ENCODE measurements around the gene SH3BP4.

Gene SH3BP4

GRCh38 chr2:234983011-234983726 lies 31.4 kb downstream of the SH3BP4 start:
- no peak for DNase-seq (ENCODE audit: low read depth)

DNA sequence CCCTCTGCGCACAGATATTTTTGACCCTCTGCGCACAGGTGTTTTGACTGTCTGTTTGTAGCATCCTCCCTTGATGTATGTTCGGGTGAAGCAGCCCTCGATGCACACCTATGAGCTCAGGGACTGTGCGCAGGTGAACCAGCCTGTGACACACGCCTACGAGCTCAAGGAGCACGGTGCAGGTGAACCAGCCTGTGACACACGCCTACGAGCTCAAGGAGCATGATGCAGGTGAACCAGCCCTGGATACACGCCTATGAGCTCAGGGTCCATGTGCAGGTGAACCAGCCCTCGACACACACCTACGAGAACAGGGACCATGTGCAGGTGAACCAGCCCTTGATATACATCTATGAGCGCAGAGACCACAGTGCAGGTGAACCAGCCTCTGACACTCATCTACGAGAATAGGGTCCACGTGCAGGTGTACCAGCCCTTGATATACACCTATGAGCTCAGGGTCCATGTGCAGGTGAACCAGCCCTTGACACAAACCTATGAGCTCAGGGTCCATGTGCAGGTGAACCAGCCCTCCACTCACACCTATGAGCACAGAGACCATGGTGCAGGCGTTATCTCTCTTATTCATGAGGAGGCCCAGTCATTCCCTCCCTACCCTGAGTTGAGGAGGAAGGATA lies 33.9 kb downstream of the SH3BP4 start:
- DNase-seq (ENCODE audit: low read depth), result no peak

DNA sequence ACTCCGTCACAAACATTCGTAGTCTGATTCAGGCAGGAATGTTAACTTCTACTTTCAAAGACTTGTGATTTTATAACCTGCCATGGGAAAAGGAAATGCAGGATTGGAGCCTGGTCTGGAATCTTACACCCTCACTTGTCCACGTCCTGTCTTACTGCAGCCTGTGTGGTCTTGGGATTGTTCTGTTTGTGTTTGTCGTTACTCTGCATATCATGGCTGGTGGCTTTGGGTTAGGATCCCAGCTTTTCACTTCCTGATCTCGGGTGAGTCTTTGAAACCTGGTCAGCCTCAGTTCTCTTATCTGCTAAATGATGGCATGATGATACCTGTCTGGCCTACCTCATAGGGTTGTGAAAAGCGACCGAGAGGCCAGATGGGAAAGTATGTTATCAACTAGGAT lies 34.6 kb downstream of the SH3BP4 start:
- no peak for DNase-seq (ENCODE audit: low read depth)

GRCh38 chr2:234986876-234987720 lies 35.3 kb downstream of the SH3BP4 start:
- no peak for DNase-seq (ENCODE audit: low read depth)

DNA sequence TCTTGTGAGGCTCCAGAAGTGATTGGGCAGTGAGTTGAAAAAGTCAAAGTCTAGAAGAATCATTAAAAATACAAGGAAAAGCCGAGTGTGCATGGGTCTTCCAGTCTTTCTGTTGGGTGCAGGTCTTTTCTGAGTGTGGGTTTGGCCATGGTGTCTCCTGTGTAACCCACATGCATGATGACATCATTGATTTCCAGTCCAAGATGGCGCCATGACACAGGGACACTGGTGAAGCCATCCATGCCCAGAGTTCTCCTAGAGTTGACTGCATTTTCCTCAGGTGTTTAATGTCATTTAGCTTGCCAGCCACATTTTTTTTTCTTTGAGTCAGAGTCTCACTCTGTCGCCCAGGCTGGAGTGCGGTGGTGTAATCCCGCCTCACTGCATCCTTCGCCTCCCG lies 35.9 kb downstream of the SH3BP4 start:
- no peak for DNase-seq (ENCODE audit: low read depth)

GRCh38 chr2:234988491-234988890 lies 36.7 kb downstream of the SH3BP4 start:
- DNase-seq (ENCODE audit: low read depth), result no peak

DNA sequence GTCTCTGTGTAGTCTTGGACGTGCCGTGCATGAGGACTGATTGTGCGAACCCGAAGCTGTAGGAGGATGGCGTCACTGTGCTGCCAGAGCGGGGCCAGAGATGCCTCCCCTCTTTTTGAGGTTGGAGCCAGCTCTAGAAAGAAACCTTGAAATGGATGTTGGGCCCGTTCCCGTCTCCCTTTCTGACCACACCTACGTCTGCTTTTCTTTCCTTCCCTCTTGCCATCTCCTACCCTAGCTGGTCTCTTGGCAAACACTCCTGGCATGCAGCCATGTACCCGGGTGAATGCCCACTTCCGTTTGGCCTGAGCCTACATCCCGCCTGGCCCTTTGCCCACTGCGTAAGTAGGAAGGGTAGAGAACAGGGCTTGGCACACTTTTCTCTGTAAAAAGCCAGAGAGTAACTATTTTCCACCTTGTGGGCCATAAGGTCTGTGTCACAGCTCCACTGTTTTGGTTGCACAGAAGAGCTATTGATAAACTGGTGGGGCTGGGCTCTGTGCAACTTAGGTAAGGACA lies 37.4 kb downstream of the SH3BP4 start:
- DNase-seq (ENCODE audit: low read depth), result no peak

DNA sequence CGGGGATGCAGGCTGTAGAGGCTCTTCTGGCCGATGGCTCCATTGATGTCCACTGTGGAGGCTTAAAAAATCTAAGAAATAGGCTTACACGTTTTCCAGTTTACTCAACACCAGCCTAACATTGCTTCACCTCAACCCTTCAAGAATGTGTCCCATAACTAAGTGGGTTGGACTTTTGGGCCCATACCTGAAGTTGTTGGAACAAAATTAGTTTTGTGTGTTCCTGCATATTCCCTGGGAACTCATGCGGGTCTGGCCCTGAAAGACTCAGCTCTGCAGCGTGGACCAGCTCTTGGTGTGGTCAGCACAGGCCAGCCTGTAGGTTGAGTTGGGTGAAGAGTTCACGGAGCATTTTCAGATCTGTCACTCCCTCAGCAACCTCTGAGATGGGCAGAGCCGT lies 38.5 kb downstream of the SH3BP4 start:
- no peak for DNase-seq (ENCODE audit: low read depth)

- DNase-seq (ENCODE audit: low read depth), result no peak
These were observed 39.5 kb downstream of the SH3BP4 start for GRCh38 chr2:234991290-234991689.

- no peak for DNase-seq (ENCODE audit: low read depth)
These were observed 40.0 kb downstream of the SH3BP4 start for GRCh38 chr2:234991793-234992192.

GRCh38 chr2:234992196-234992595 lies 40.4 kb downstream of the SH3BP4 start:
- DNase-seq (ENCODE audit: low read depth), result no peak

DNA sequence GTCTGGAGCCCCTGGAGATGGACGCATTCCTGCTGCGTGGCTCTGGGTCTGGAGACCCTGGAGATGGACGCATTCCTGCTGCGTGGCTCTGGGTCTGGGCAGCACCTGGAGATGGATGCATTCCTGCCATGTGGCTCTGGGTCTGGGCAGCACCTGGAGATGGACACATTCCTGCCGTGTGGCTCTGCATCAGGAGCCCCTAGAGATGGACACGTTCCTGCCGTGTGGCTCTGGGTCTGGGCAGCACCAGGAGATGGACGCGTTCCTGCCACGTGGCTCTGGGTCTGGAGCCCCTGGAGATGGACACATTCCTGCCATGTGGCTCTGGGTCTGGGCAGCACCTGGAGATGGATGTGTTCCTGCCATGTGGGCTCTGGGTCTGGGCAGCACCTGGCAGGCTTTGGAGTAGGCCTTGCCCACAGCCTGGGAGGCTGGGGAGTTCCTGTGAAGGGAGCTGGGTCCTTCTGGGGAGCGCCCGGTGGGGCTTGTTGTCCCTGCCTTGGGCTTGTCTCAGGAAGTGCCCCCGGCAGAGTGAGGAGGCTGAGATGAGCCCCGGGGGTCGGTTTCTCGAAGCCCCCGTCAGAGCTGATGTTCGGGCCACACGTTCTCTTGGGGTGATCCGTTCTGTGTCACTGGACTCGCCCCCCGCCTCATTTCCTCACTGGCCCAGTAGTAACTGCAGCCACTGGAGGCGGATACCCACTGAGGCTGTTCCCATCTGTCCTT lies 41.0 kb downstream of the SH3BP4 start:
- no peak for DNase-seq (ENCODE audit: low read depth)

DNA sequence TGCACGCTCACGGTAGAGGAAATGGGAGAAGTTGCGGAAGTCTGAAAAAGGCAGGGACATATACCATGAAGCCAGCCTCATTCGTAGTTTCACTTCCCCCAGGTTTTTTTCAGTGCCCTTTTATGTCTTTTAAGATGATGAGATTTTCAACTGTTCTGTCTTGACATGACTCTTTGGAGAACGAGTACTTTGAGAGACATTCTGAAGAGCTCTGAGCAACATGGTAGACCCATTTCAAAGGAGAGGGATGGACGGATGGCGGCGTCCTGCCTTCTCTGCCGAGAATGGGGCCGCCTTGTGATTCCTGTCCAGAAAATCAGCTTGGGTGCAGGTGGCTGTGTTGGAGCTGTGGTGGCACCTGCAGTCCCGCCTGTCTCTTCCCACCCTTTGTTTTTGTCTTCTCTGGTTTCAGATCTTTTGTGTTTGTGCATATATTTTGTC lies 41.7 kb downstream of the SH3BP4 start:
- DNase-seq (ENCODE audit: low read depth), result no peak

DNA sequence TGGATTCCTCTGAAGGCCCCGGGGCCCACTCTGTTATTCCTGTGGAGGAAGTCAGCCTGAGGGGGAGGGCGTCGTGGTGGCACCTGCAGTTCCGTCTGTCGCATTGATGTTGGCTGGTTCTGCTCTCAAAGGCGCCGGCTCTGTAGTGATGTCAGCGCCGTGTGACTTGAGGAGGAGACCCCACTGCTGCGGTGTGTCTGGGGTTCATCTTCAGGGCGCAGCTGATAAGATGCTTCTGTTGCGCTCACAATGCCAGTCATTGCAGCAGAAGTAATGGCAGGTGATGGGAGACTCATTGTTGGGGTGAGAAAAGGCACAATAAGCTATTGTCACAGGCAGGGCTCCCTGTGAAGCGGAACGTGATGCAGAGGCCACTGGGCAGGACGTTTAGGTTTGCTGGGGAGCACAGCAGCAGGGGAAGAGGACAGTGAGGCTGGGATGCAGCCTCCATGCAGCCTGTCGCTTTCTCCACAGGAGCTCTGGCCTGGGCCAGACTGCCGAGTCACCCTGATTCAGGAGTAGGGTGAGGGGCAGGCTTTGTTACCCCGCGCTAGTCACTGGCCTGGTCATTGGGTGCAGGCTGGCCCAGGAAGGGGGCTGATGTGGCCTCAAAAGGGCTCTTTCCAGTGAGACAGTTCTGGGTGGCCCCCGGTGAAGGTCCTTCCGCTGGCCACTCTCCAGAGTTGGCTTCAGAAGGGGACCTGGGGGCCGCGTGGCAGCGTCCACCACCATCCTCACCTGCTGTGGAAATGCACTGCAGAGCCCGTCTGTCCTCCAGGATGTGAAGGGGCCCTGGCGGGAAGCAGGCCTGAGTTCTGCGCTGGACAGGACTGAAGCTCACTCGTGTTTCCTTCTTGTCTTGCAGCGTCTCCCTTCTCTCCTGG lies 42.9 kb downstream of the SH3BP4 start:
- no peak for DNase-seq (ENCODE audit: low read depth)

DNA sequence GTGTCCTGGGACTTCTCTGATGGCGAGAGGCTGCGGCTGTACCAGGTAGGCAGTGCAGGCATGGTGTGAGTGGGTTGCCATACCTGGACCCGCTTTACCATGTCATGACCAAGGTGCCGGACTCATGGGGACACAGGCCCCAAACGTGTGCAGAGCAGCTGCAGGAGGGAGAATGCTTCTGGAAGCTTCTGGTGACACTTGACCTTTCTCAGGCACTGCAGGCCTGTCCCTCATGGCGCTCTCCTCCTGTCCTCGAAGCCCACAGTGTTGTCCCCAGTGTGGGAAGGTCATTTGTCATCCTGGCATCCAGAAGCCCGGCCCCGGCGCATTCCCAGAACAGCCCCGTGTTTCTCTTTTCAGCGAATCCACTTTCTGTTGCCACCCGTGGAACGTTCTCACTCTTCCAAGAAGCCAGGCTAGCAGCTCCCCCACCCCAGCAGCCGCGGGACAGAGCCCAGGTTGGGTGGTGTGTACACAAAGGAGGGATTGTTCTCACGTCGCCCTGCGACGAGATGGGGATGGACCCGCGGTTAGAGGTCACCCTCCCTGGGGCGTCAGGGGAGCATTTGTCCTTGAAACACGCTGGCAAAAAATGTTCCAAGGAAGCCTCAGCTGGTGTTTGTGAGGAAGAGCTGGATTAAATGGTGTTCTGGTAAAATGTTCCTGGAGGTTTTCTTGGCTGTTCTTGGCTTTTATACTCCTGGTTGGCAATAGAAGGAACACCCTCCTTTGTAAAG lies 43.7 kb downstream of the SH3BP4 start:
- DNase-seq (ENCODE audit: low read depth), result no peak

DNA sequence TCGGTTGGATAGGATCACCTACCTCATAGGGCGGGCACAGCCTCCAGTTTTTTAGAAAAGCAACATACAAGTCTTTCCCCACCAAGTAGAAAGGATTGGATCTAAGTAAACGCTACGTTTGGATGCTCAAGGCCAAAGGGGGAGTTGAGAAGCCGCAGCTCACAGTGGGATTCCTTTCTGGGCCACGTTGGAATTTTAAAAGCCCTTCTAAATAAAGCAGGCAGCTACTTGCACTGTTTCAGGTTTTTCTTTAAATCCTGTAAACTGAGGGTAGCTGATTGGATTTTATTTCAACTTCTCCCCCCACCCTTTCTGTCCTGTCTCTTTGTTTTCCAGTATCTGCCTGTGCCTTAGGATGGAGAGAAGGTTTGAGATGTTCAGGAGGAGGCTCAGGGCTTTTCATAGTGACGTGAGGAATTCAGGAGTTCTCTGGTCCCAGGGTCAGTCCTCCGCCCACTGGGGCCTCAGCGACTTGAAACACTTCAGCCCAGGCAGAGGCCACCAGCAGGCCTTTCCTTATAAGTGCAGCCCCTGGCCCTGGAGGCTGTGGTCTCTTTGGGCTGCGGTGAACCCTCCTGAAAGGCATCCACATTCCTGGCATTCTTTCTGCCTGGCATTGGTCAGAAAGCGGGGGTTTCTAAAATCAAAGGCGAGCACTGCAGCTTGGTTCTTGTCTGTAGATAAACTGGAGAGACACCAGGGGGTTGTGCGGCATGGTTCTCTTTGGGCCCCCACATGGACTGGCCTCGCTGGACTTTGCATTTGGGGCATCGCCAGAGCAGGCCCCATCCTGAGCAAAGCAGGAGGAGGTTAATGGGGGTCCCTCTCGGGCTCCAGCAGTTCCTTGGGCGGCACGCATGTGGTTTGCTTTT lies 44.5 kb downstream of the SH3BP4 start:
- DNase-seq (ENCODE audit: low read depth), result no peak

DNA sequence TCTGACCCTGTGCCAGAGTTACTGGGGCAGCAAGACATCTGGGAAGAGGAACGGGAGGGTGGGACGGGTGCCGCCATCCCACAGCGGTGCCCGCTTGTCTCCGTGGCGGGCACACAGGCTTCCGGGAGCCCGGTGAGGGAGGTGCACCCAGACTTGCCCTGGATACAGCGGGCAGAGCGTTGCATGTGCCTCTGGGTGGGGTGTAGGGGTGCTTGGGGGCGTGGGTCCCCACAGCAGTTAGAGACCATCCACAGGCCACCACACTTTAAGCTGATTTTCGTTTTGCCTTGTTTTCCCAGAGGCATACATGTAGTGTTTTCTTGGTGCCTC lies 45.1 kb downstream of the SH3BP4 start:
- no peak for DNase-seq (ENCODE audit: low read depth)

DNA sequence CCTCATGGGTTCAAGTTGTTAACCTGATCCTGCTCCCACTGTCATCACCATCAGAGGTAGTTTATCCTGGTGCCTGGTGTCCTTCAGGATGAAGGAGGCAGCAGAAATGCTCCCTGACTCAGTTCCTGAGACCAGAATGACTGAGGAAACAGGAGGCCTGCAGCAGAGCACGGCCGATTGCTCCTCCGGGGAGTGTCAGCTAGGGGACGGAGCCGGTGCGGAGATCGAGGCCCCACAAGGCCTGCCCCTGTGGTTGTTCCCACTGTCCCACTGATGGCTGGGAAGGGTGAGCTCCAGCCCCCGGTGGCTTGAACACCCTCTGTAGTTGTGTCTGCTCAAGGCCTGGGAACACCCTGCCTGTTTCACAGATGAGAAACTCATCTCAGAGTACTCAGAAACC lies 45.6 kb downstream of the SH3BP4 start:
- no peak for DNase-seq (ENCODE audit: low read depth)

GRCh38 chr2:234998404-234999211 lies 46.8 kb downstream of the SH3BP4 start:
- DNase-seq (ENCODE audit: low read depth), result no peak
